HG02840 (cell line): Measurements from ENCODE around the gene SEC14L3.
A peak's percentile ranks its signal among the peaks of the same experiment; 100 is the strongest.

Source experiments
- ATAC-seq: cut with Tn5 transposase; IDR thresholded peaks from one replicate; pipeline ENCODE4 v1.9.1; 2021; ENCODE audit warnings: mild to moderate bottlenecking, moderate library complexity, moderate number of reproducible peaks; ENCODE audit not compliant: unreplicated experiment, low FRiP score

Gene SEC14L3

DNA sequence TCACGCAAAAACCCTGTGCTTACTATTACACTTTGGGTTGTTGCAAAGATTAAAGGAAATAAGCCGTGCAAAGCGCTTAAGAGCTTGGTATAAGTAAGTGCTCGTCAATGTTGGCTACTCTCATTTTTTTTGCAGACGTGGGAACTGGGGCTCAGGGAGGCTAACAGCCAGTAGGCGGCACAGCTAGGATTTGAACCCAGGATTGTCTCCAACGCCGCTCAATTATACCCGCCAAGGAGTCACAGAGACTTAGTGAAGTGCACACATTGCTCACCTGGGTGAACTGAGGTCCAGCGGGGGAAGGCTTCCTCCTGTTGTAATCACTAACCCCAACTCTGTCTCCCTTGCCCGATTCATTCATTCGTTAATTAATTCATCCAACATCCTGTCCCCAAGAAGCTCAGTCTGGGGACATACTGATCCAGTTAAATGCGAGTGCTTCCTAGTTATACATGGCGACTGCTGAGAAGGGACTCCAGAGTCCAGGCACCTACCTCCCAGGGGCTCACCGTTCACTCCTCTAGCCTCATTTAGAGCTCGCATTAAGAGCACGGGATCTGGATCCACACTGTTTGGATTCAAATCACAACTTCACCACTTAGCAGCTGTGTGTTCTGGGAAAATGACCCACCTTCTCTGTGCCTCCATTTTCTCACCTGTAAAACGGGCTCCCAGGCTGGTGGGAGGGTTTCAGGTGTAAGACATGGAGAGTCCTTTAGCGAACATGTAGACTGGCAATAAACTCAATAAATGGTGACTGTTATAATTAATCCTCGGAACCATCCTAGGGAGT is 47.1 kb downstream of the SEC14L3 start:
- no peak for ATAC-seq

DNA sequence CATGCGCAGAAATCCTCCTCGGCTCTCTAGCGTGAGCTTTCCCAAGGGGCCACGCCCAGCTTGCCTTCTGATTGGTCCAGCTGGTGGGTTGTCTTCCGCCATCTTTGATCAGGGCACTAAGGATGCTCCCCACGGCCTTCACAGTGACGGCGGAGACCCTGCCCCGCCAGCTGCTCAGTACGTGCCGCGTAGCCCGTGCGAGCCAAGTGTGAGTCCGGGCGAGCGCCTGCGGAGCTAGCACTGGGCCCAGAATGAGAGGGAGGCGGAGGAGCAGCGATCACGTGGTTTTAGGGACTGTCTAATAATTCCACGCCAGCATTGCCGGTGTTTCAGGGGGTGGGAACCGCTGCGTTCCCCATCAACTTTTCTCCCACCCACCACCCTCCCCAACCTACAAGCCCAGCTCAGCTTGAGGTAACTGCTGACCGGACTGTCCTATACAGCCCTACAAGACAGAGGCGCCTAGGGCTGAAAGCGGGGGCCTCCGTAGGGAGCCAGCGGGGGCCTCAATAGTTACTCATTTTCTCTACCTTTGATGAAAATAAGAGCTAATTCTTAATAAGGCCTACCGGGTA is 47.8 kb downstream of the SEC14L3 start:
- ATAC-seq: peak; percentile 82

GRCh38 chr22:30423301-30423958 is 48.4 kb downstream of the SEC14L3 start:
- peak; percentile 31 for ATAC-seq

GRCh38 chr22:30422481-30423300 is 49.1 kb downstream of the SEC14L3 start:
- no peak for ATAC-seq

- ATAC-seq: no peak
Measured at GRCh38 chr22:30421695-30422480, 49.9 kb downstream of the SEC14L3 start.

GRCh38 chr22:30420347-30421125 is 51.3 kb downstream of the SEC14L3 start:
- no peak for ATAC-seq

DNA sequence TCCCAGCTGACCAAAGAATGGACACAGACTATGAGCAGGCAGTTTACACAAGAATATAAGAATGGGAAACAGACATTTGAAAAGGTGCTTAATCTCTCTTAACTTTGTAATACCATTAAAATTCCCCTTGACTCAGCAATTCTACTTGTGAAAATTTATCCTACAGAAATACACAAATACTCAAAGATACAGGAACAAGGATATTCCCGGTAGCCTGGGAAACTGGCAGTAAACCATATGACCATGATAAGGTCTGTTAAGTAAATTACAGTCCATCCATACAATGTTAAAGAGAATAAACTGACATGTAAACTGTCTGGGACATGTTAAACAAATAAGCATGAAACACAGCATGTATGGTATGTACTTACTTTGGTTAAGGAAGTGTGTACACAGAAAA is 55.0 kb downstream of the SEC14L3 start:
- ATAC-seq: no peak

- ATAC-seq: no peak
Measured at GRCh38 chr22:30416403-30416802, 55.4 kb downstream of the SEC14L3 start.

DNA sequence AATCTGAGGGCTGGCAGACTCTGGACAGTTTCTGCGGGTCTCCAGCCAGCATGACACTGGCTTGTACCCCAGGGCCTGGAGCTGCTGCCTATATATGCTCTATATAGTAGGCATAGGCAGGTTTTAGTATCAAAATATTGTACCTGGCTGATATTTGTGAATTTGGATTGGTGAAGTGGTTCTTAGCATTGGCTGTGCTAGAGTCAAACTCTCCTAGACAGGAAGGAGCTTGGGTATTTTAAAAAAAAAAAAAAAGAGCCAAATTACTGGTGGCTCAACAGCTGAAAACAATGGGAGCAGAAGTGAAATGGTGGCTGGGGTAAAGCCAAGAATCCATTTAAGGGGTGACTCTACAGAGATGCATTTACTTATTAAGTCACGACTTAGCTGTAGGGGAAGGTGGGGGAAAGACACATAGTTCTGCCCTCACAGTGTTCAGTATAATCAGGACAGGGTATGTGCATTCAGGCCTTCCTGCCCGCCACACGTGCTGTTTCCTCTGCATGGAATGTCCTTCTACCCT is 57.2 kb downstream of the SEC14L3 start:
- ATAC-seq: no peak

DNA sequence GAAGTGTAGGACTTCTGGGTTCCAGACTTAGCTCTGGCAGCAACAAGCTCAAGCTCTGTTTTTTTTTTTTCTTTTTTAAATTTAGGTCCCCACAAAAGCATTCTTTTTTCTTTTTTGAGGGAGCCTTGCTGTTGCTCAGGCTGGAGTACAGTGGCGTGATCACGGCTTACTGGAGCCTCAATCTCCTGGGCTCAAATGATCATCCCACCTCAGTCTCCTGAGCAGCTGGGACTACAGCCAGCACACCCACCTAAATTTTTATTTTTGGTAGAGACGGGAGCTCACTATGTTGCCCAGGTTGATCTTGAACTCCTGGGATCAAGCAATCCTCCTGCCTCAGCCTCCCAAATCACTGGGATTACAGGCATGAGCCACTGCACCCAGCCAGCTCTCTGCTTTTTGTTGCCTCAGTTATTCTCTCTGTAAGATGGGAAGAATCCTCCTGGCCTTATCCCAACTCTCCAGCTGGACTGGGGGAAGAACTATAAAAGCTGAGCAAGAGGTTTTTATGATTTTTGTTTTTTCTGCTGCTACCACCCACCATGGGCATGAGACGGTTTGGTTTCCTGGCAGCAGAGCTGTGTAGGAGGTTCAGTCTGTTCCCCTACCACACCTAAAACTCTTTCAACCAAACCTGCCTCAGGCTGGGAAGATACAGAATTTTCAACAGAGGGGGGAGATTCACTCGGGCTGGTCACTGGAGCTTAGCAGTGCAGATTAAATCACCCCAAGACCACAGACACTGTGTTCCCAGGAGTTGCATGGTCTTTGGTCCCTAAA is 57.9 kb downstream of the SEC14L3 start:
- ATAC-seq: no peak

DNA sequence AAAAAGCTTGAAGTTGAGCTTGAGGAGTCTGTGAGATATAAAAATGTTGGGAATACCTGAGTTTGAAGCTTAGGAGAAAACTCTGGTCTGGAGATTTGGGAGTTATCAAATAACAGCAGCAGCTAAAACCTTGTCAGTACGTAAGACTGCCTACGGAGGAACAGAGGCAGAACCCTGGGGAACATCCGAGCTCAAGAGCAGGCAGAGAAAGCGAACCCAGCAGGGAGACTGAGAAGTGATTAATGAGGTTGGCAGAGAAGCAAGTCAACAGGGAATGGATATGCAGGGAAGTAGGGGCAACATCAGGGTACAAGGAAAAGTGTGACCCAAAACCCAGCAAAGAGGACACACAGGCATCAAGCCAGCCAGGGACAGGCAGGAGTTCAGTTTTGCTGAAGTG is 58.8 kb downstream of the SEC14L3 start:
- ATAC-seq: no peak

DNA sequence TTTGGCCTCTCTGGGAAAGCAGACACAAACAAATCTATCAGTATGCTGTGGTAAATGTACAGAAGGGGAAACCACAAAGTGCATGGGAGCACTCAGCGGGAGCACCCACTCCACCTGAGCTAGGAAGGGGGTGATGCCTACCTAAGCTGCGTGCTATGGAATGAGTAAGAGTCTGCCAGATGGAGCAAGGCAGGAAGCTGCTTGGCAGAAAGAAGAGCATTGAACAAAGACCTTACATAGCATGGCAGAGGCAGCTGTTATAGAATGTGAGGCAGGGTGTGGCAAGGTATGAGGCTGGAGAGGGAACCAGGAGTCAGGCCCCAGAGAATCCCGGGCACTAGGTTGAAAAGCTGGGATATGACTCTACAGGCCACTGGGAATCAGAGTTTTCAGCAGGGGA is 60.0 kb downstream of the SEC14L3 start:
- ATAC-seq: no peak
